HG03097 (cell line): ENCODE results near the gene AFAP1L2.

Experiments
- ATAC-seq: cut with Tn5 transposase; IDR thresholded peaks from one replicate; pipeline ENCODE4 v1.9.1; 2021; ENCODE audit not compliant: unreplicated experiment, low FRiP score

AFAP1L2 gene

DNA sequence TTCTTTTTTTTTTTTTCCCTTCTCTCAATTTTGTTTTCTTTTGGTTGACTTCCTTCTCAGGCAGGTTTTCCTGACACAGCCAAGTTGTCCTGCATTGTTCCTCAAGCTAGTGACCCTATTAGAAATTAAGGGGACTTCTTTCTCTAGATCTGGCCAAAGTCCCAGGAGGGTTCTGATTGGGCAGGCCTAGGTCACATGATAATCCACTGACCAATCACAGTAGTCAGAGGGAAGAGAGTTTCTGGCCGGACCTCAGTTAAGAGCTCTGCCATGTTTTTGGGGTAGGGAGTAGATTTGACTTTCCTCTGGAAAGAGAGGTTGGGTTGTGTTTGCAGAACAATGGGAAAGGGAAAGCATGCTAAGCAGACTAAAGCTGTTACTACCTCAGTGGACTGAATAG lies 149.1 kb downstream of the AFAP1L2 start:
- no peak for ATAC-seq

GRCh38 chr10:114252883-114253282 lies 151.4 kb downstream of the AFAP1L2 start:
- ATAC-seq: no peak

DNA sequence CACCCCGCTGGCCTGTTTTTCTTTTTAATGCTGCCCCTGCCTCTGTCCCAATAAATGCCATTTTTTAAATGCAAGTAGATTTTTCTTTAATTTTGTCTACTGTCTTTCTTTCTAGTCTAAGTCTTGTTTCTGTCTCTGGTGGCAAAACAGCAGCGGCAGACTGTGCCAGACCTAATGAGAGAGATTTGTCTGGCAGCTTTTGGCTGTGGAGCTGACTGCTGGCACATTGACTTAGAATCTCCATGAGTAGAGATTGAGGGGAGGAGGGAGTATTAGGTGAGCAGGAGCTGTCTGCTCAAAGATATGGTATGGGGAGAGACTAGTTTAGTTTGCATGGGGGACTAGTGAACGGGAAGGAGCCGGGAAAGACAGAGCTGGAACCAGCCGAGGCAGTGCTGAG lies 152.2 kb downstream of the AFAP1L2 start:
- ATAC-seq: no peak

DNA sequence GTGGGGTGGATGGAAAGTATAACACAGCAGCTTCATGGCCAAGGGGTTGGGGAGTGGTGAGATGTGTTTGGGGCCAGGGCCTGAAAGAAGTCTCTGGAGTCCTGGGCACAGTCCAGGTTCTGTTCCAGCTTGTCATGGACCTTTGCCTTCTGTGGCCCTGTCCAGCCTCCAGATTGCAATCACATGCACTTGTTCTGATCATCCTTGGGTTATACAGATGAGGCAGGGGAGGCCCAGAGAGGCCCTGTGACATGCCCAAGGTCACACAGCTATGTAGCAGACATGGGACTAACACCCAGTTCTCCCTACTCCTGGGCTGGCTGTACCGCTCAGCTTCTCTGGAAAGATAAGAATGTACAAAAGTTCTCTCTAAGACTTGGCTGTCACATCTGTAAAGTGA lies 153.6 kb downstream of the AFAP1L2 start:
- no peak for ATAC-seq

GRCh38 chr10:114250236-114250635 lies 154.1 kb downstream of the AFAP1L2 start:
- ATAC-seq: no peak

DNA sequence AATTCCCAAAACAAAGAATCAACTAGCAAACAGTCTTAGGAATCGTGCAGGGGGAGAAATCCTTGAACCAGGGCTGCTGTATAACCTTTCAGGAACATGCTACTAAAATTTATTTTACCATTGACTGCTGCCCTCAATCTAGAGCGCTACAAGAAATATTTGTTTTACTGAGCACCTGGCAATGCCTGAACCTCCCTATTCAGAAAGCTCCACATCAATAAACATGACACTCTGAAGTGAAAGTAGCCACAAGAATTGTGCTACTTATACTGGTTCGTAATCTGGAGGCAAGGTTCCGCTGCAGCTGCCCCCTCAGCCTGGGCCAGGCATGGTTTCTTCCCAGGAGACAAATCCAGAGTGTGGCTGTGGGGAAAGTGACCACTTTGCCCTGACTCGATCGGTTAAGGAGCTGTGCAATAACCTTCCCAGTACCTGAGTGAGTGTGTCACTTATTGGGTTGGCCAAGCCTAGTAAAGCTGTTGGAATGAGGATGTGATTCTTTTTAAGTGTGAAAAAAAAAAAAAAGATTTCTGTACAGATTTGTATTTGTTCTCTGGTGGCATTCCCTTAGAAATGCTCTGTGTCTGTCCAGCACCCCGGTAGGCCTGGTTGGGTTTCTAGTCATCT lies 157.5 kb downstream of the AFAP1L2 start:
- no peak for ATAC-seq

DNA sequence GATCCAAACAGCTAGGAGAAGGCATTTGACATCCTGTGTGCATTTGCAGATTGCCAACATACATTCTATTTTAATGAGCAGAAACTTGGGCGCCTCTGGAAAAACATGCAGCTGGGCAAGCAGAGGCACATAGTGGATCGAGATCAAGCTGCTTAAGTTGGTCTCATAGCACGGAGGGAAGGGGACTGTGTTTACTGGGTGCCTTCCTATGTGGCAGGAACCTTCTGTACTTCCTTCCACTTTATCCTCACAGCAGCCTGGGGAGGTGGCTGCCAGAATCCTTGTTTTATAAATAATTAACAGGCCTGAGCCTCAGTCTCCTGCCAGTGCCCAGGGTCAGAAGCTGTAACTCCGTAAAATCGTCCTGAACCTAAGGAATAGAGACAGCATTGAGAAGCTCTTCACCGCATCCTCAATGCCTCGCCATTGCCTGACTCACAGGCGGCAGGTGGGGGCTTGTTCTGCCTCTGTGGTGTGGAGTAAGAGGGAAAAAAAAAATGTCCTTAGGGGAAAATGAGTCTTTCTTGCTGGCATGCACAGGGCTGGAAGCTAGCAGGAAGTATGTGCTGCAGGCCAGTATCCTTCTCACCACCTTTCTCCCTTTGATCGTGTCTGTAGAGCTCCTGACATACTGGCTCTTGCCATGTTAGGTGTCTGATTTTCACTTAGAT lies 159.0 kb downstream of the AFAP1L2 start:
- ATAC-seq: no peak
